ENCODE measurements around the gene BHLHA15. TPM values are rescaled to one million over a fixed set of nuclear protein-coding genes. Genes with fewer than 3 reads are reported as not detected.

Gene BHLHA15
- total RNA-seq, 1 experiment from 2014 or later = 3.4 TPM

DNA sequence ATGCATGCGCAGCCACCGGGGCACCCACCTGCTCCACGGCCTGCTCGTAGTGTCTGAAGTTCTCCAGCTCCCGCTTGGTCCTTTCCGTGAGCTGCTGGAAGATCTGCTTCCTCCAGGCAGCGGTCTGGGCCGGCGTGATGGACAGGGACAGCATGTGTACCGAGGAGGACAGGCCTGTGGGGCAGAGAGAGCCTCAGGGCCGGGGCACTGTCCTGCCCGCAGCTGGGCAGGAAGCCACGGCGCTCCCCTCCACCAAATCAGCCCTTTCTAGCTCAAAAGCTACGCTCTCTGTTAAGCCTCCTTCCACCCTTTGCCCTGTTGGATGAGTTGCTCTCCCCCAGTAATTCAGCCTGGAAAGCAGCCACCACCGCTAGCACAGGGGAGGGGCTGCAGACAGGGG is 21.6 kb downstream of the BHLHA15 start:
- TF ChIP-seq, protein P1, sequence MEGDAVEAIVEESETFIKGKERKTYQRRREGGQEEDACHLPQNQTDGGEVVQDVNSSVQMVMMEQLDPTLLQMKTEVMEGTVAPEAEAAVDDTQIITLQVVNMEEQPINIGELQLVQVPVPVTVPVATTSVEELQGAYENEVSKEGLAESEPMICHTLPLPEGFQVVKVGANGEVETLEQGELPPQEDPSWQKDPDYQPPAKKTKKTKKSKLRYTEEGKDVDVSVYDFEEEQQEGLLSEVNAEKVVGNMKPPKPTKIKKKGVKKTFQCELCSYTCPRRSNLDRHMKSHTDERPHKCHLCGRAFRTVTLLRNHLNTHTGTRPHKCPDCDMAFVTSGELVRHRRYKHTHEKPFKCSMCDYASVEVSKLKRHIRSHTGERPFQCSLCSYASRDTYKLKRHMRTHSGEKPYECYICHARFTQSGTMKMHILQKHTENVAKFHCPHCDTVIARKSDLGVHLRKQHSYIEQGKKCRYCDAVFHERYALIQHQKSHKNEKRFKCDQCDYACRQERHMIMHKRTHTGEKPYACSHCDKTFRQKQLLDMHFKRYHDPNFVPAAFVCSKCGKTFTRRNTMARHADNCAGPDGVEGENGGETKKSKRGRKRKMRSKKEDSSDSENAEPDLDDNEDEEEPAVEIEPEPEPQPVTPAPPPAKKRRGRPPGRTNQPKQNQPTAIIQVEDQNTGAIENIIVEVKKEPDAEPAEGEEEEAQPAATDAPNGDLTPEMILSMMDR (IDR thresholded peaks at IDR 0.05; ENCODE audit: insufficient read depth in 1 of 2, low read depth in 1 of 2, low read length in 1 of 2, severe bottlenecking in 1 of 2, unreplicated experiment in 1 of 2) = no peak
- no peaks in the 10 kb centered on the region for H3K4me1 ChIP-seq
- CTCF ChIA-PET = no interaction called here
- DNase-seq = no peak
- peaks cover 8% of the 10 kb centered on the region for H3K36me3 Mint-ChIP-seq (ENCODE audit: insufficient read depth, unreplicated experiment)
- H3K9me3 ChIP-seq = no peaks in the 10 kb centered on the region
- no peak overlapping the region for H3K4me3 Mint-ChIP-seq (ENCODE audit: unreplicated experiment)
- H3K9me3 Mint-ChIP-seq (ENCODE audit: unreplicated experiment) = no peaks in the 10 kb centered on the region
- intact Hi-C loops (cut with micrococcal nuclease; ENCODE audit: unreplicated experiment) = no loop called here
- H3K4me1 Mint-ChIP-seq (ENCODE audit: low read depth, unreplicated experiment) = no peaks in the 10 kb centered on the region
- no peaks in the 10 kb centered on the region for H3K27me3 Mint-ChIP-seq (ENCODE audit: insufficient read depth, unreplicated experiment)
- H3K27ac Mint-ChIP-seq (ENCODE audit: unreplicated experiment) = no peak overlapping the region
- POLR2A ChIA-PET = no interaction called here
- H3K27me3 ChIP-seq (replicated peaks; ENCODE audit: control insufficient read depth, insufficient read depth, low read length) = no peaks in the 10 kb centered on the region
- H3K36me3 ChIP-seq (ENCODE audit: control insufficient read depth, insufficient read depth, low read length) = no peaks in the 10 kb centered on the region
- H3K4me3 ChIP-seq (ENCODE audit: low read depth, low read length) = no peak overlapping the region
- no TSS peak for BruUV-seq (replicated peaks)

DNA sequence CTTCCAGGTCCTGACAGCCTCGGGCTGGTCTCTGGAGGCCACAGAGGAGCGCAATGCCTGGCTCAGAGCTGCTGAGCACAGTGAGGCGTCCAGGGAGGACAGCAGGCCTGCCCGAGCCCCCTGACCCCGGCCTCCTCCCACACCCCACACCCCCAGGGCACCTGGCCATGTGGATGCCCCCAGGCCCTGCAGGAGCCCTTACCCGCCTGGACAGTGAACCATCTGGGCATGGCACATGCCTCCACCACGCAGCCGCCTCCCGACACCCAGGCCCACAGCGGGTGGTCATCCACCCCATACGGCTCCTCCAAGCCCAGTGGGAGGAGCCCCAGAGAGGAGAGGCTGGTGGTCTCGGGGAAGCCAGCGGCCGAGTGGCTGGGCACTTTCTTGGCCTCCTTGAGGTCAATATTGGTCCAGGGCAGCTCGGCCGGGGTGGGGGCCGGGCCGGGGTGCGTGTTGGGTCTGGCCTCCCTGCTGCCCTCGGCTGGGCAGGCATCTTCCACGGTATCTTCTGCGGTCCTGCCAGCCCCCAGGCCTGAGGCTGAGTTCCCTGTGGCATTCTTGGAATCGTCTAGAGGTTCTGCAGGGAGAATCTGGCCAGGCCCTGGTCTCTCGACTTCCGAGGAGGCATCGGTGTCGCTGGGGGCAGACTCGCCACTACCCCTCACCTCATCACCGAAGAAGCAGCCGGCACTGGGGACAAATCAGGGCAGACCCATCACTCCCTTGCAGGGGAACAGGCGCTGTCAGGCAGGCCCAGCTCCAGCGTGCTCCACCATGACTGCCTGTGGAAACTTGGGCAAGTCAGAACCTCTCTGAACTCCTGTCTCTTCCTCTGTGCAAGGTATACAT is 22.2 kb downstream of the BHLHA15 start:
- ChIA-PET POLR2A (no interaction called here), CTCF (no interaction called here)
- H3K4me1 Mint-ChIP-seq (ENCODE audit: low read depth, unreplicated experiment) = no peaks in the 10 kb centered on the region
- no peak overlapping the region for H3K4me3 Mint-ChIP-seq (ENCODE audit: unreplicated experiment)
- no TSS peak for BruUV-seq (replicated peaks)
- no peaks in the 10 kb centered on the region for H3K27me3 ChIP-seq (replicated peaks; ENCODE audit: control insufficient read depth, insufficient read depth, low read length)
- H3K36me3 ChIP-seq (ENCODE audit: control insufficient read depth, insufficient read depth, low read length) = no peaks in the 10 kb centered on the region
- H3K4me1 ChIP-seq = no peaks in the 10 kb centered on the region
- intact Hi-C loops (cut with micrococcal nuclease; ENCODE audit: unreplicated experiment) = no loop called here
- H3K27ac Mint-ChIP-seq (ENCODE audit: unreplicated experiment) = no peak overlapping the region
- peaks cover 8% of the 10 kb centered on the region for H3K36me3 Mint-ChIP-seq (ENCODE audit: insufficient read depth, unreplicated experiment)
- no peak overlapping the region for H3K4me3 ChIP-seq (ENCODE audit: low read depth, low read length)
- H3K9me3 Mint-ChIP-seq (ENCODE audit: unreplicated experiment) = no peaks in the 10 kb centered on the region
- DNase-seq = no peak
- no peaks in the 10 kb centered on the region for H3K27me3 Mint-ChIP-seq (ENCODE audit: insufficient read depth, unreplicated experiment)
- TF ChIP-seq, protein P1 (IDR thresholded peaks at IDR 0.05; ENCODE audit: insufficient read depth in 1 of 2, low read depth in 1 of 2, low read length in 1 of 2, severe bottlenecking in 1 of 2, unreplicated experiment in 1 of 2) = no peak
- H3K9me3 ChIP-seq = no peaks in the 10 kb centered on the region

DNA sequence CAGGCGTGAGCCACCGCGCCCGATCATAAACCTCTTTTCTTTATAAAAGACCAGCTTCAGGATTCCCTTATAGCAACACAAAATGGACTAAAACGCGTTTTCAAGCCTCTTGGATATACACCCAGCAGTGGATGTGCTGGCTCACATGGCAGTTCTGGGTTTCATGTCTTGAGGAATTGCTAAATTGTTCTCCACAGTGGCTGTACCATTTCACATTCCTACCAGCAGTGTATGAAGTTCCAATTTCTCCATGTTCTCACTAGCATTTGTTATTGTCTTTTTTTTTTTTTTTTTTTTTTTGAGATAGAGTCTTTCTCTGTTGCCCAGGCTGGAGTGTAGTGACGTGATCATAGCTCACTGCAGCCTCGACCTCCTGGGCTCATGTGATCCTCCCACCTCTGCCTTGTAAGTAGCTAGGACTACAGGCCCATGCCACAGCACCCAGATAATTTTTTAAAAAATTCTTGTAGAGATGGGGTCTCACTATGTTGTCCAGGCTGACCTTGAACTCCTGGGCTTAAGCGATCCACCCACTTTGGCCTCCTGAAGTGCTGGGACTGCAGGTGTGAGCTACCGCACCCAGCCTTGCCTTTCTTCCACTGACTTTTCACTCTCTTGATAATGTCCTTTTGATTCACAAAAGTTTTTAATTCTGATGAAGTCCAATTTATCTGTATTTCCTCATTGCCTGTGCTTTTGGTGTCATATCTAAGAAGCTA is 23.3 kb downstream of the BHLHA15 start:
- peaks cover 8% of the 10 kb centered on the region for H3K36me3 Mint-ChIP-seq (ENCODE audit: insufficient read depth, unreplicated experiment)
- H3K36me3 ChIP-seq (ENCODE audit: control insufficient read depth, insufficient read depth, low read length) = no peaks in the 10 kb centered on the region

More for the DNA sequence above, 23.3 kb downstream of the BHLHA15 start:
- BruUV-seq (replicated peaks) = no TSS peak
- POLR2A ChIA-PET = interaction anchor here (0.6 kb wide), 1 partner anchor 138 kb away, joined by 18 read pairs; no protein-coding TSS in a partner anchor
- TF ChIP-seq, protein P1 (IDR thresholded peaks at IDR 0.05; ENCODE audit: insufficient read depth in 1 of 2, low read depth in 1 of 2, low read length in 1 of 2, severe bottlenecking in 1 of 2, unreplicated experiment in 1 of 2) = no peak
- Histone ChIP-seq H3K4me3 (ENCODE audit: low read depth, low read length) (no peak overlapping the region), H3K4me1 (no peaks in the 10 kb centered on the region), H3K9me3 (no peaks in the 10 kb centered on the region), H3K27me3 (replicated peaks; ENCODE audit: control insufficient read depth, insufficient read depth, low read length) (no peaks in the 10 kb centered on the region)
- Mint-ChIP-seq H3K9me3 (ENCODE audit: unreplicated experiment) (no peaks in the 10 kb centered on the region), H3K4me3 (ENCODE audit: unreplicated experiment) (no peak overlapping the region), H3K27me3 (ENCODE audit: insufficient read depth, unreplicated experiment) (no peaks in the 10 kb centered on the region), H3K27ac (ENCODE audit: unreplicated experiment) (no peak overlapping the region), H3K4me1 (ENCODE audit: low read depth, unreplicated experiment) (no peaks in the 10 kb centered on the region)
- intact Hi-C loops (cut with micrococcal nuclease; ENCODE audit: unreplicated experiment) = no loop called here
- no peak for DNase-seq
- CTCF ChIA-PET = interaction anchor here (0.5 kb wide), 1 partner anchor 9 kb away, joined by 3 read pairs; no protein-coding TSS in a partner anchor
